ENCODE results near the gene TRIM46.
"Not testable (repeated sequence)": the region's sequence is repeated elsewhere in the genome, so short reads cannot be mapped to it uniquely, and the experiment has no call there.

Gene TRIM46

GRCh38 chr1:155228096-155228427, 54.4 kb downstream of the TRIM46 start:
- DNase-seq (ENCODE audit: low spot score), result no peak

- DNase-seq (ENCODE audit: low spot score), result not testable (repeated sequence)
These were observed 57.7 kb downstream of the TRIM46 start for GRCh38 chr1:155231302-155231701.

- DNase-seq (ENCODE audit: low spot score), result peak; percentile 49
These were observed 58.6 kb downstream of the TRIM46 start for GRCh38 chr1:155232001-155232978.

GRCh38 chr1:155233502-155233901, 59.9 kb downstream of the TRIM46 start:
- DNase-seq (ENCODE audit: low spot score), result not testable (repeated sequence)

All from Ammon's horn (tissue), 1 donor.